Activated naive CD4-positive, alpha-beta T cell treated with anti-CD3 and anti-CD28 coated beads, Interleukin-2, amount 50 U/mL, for 72 hours (primary cell): ENCODE data around the gene RBM19. TPM values are rescaled to one million over a fixed set of nuclear protein-coding genes. Genes with fewer than 3 reads are reported as not detected.

Experiments used
- ATAC-seq, 2 donors: fragments of 150-1000 bp; cut with Tn5 transposase; 2 replicates each; pipeline ENCODE4 v1.10.0; 2021; ENCODE audit warnings: mild to moderate bottlenecking in 2 of 2, moderate library complexity in 2 of 2
- DNase-seq, 2 donors: peaks; one replicate each; pipeline ENCODE4 v3.0.0; 2021 to 2022; ENCODE audit warnings: low spot score in 2 of 2
- H3K27ac Mint-ChIP-seq, 2 donors: one replicate each; pipeline ENCODE4 v1.8.0; 2022; ENCODE audit warnings: mild to moderate bottlenecking in 2 of 2, mixed read lengths in 2 of 2
- H3K36me3 Mint-ChIP-seq, 2 donors: one replicate each; pipeline ENCODE4 v1.8.0; 2022; ENCODE audit warnings: mixed read lengths in 2 of 2
- H3K9me3 Mint-ChIP-seq, 2 donors: one replicate each; pipeline ENCODE4 v1.8.0; 2022; ENCODE audit warnings: mixed read lengths in 2 of 2
- total RNA-seq, 2 donors: library from RNA; stranded (reverse); gene quantifications; one replicate each; pipeline ENCODE4 v1.2.3, GENCODE V29; 2022

The RBM19 gene
- total RNA-seq, 2 donors from 2014 or later = 63.6 to 86.0 TPM

DNA sequence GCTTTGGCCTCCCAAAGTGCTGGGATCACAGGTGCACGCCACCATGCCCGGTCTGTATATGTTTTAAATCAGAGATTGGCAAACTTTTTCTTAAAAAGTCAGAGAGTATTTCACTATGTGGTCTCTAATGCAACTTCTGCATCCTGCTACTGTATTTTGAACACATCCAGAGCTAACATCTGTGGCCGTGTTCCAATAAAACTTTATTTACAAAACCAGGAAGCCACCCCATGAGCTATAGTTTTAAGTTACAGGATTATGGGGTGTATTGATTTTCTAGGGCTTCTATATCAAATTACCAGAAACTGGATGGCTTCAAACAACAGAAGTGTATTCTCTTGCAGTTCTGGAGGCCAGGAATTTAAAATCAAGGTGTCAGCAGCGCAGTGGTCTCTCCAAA, 5.3 kb upstream of the RBM19 start:
- H3K9me3 Mint-ChIP-seq = no peaks in the 10 kb centered on the region
- H3K27ac Mint-ChIP-seq = no peak overlapping the region
- DNase-seq (no peak), ATAC-seq (no peak)
- H3K36me3 Mint-ChIP-seq = no peaks in the 10 kb centered on the region

DNA sequence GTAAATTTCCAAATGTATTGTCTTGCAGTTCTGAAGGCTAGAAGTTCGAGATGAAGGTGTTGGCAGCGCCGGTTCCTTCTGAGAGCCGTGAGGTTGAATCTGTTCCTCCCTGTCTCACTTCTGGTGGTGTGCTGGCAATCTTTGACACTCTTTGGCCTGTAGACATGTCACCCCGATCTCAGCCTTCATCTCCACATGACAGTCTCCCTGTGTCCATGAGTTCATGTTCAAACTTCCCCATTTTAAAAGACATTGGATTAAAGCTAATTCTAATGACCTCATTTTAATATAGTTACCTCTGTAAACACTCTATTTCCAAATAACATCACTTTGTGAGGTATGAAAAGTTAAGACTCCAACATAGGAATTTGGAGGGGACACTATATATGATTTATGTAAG, 4.1 kb upstream of the RBM19 start:
- peaks cover 9 to 10% of the 10 kb centered on the region in 2 donors for H3K36me3 Mint-ChIP-seq
- no peak overlapping the region for H3K27ac Mint-ChIP-seq

DNA sequence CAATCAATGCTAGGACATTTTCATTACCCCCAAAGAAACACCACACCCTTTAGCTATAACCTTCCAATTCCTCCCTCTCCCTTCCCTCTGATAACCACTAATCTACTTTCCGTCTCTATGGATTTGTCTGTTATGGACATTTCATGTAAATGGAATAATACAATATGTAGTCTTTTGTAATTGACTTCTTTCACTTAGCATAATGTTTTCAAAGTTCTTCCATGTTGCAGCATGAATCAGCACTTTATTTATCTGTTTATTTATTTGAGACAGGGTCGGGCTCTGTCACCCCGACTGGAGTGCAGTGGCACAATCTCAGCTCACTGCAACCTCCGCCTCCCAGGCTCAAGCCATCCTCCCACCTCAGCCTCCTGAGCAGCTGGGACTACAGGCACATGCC, 1.2 kb upstream of the RBM19 start:
- no peak for ATAC-seq
- H3K9me3 Mint-ChIP-seq = no peaks in the 10 kb centered on the region
- peaks cover 21 to 29% of the 10 kb centered on the region in 2 donors for H3K36me3 Mint-ChIP-seq
- DNase-seq = no peak
- peak overlapping the region in 1 of 2 donors; percentile 99 for H3K27ac Mint-ChIP-seq

More for the DNA sequence above, 4.1 kb upstream of the RBM19 start:
- no peaks in the 10 kb centered on the region for H3K9me3 Mint-ChIP-seq
- no peak for DNase-seq
- no peak for ATAC-seq

DNA sequence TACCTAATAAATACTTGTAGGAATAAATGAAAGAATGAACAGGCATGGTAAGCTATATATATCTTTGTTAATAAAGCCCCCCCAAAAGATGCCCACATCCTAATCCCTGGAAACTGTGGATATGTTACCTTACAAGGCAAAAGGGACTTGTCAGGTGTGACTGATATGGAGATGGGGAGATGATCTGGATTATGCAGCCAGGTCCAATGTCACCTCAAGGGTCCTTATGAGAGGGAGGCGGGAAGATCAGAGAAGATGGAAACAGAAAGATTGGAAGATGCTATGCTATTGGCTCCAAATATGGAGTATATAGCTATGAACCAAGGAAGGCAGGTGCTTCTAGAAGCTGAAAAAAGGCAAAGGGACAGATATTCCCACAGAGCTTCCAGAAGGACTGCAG, 3.4 kb downstream of the RBM19 start:
- DNase-seq = no peak
- peak overlapping the region; percentile 99 to 100 for H3K27ac Mint-ChIP-seq
- ATAC-seq = peak; percentile 0 to 2
- peaks cover 32 to 50% of the 10 kb centered on the region in 2 donors for H3K36me3 Mint-ChIP-seq
- H3K9me3 Mint-ChIP-seq = no peaks in the 10 kb centered on the region

DNA sequence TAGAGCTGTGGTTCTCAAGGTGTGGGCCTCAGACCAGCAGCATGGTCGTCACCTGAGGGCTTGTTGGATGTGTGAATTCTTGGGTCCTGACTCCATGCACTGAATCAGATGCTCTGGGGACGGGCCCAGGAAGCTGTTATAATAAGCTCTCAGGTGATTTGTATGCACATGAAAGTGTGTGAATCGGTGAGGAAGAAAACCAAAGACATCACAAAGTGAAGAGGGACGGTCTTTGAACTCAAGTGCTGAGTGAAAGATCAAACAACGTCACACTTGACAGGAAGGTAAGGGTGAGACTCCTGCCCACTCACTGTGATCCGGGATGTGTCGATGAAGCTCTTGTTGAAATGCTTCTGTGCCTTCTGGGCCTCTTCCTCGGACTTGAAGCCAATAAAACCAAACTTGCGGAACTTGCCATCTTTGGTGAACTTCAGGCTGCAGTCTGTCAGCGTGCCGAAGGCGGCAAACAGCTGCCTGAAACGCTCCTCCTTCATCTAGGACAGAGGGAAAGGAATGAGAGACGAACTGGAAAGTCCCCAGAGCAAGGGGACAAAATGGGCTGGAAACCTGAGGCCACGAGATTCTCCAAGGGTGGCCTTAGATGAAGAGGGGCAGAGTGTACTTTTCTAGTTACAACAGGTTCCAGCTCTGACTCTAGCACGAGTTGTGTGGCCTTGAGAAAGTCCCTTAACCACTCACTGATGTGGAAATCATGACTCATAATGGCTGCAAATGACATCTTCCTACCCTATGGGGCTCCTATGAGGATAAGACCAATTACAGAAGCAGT, 4.0 kb downstream of the RBM19 start:
- H3K36me3 Mint-ChIP-seq = peaks cover 32 to 50% of the 10 kb centered on the region in 2 donors
- H3K9me3 Mint-ChIP-seq = no peaks in the 10 kb centered on the region
- DNase-seq (peak; percentile 52 to 84), ATAC-seq (peak; percentile 80)
- peak overlapping the region; percentile 99 to 100 for H3K27ac Mint-ChIP-seq

DNA sequence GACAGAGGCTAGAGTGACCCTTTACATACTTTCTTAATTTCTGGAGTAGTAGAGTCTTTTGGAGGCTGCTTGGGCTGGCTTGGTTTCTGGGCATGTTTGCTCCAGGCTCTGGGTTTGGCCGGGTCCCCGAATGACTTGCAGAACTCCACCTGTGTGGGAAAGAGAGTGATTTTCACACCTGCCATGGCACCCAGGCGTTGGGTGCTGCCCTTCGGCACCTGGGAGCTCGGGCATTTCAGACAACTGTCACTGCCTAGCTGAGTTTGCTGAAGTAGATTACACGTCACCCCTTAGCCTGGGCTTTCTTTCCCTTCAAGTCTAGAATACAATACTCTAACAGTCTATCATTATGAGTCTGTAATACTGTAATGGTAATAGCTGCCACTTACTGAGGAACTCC, 6.1 kb downstream of the RBM19 start:
- ATAC-seq (no peak), DNase-seq (no peak)
- Mint-ChIP-seq H3K9me3 (no peaks in the 10 kb centered on the region), H3K27ac (peak overlapping the region in 1 of 2 donors; percentile 99), H3K36me3 (peaks cover 28 to 46% of the 10 kb centered on the region in 2 donors)

DNA sequence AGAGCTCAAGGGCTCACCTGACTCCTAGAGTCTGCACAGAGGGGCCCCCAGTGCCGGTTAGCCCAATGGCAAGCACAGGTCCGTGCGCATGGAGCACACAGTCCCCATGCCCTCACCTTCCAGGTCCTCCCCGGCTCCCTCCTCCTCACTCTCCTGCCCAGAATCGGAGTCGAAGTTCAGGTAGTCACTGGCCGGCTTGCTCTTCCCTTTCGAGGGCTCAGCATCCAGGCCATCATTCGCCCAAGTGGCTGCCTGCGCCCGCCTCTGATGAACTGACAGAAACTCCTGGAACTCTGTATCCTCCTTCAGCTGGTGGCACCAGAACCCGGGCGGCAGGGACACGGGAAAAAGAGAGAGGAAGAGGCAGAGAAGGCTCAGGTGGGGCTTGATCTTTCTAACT, 7.0 kb downstream of the RBM19 start:
- ATAC-seq = no peak
- DNase-seq = no peak
- peaks cover 24 to 38% of the 10 kb centered on the region in 2 donors for H3K36me3 Mint-ChIP-seq
- peak overlapping the region in 1 of 2 donors; percentile 12 for H3K27ac Mint-ChIP-seq
- no peaks in the 10 kb centered on the region for H3K9me3 Mint-ChIP-seq

DNA sequence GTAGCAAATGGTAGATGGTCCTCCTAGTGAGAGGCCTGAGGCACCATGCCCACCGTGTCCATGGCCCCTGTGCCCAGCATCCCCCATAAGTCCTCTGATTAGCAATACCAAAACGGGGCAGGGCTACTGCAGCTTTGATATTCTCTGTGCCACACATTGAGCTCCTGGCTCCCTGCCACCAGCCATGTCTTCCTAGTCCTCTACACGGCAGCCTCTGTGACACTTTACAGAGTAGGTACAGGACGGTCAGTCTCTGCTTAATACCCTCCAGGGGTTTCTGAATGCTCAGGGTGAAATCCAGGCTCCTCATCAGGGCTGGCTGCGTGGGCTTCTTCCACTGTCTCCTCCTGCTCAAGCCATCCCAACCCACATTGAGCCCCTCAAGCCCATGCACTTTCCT, 8.0 kb downstream of the RBM19 start:
- Mint-ChIP-seq H3K9me3 (no peaks in the 10 kb centered on the region), H3K27ac (peak overlapping the region in 1 of 2 donors; percentile 12), H3K36me3 (peaks cover 18 to 33% of the 10 kb centered on the region in 2 donors)
- no peak for DNase-seq
- ATAC-seq = no peak

DNA sequence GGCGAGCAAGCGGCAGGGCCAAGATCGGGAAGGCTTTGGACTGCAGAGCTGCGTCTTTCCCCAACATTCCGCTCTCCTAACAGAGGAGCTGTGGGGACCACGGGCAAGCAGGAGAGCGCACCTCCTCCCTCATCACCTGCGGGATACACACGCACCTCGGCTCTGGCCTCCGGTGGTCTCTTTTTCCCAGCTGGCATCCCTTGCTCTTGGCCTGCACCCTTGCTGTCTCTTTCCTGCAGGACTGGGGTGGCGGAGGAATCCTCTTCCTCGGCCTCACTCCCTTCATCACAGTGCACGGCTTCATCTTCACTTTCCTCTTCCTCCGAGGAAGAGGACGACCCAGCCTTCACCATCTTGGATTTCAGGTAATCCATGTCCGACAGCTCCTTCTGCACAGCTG, 8.5 kb downstream of the RBM19 start:
- peaks cover 18 to 30% of the 10 kb centered on the region in 2 donors for H3K36me3 Mint-ChIP-seq
- no peaks in the 10 kb centered on the region for H3K9me3 Mint-ChIP-seq
- no peak for DNase-seq
- no peak for ATAC-seq
- H3K27ac Mint-ChIP-seq = peak overlapping the region in 1 of 2 donors; percentile 12

DNA sequence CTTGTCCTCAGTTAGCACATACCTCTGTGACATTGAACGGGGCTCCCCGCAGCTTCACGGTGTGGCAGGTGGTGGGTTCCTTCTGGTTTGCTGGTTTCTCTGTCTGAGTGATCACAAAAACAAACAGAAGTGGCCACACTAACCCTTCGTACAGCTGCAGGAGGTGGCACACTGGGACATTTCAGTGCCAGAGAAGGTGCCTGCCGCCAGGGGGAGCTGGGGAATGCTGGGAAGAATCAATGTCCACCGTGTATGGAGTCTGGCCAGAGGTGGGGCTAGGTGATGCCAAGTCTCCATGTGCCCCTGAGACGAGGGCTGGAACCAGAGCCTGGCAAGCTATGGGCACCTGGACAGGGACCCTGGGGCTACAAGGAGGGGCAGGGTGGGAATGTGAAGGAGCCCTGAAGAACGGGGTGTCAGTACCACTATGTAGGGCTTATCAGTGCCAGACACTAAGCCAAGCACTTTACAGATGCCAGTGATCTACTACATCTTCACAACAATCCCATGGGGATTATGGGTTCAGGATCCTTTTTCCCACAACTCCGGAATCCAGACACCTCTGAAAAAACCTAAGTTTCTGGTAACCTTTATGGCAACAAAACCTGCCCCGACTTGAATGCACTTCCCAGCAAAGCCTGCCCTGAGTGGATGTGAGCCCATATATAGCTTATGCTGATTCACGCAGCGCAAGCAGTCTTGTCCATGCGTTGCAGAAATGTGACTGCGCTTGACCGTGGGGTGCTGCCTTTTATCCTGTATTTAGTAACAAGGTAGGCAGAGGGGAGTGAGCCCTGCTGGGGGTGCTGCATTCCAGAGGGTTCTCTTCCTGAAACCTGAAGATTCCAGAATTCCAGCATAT, 10.8 kb downstream of the RBM19 start:
- no peaks in the 10 kb centered on the region for H3K9me3 Mint-ChIP-seq
- H3K36me3 Mint-ChIP-seq = peaks cover 8 to 31% of the 10 kb centered on the region in 2 donors
- no peak for DNase-seq
- no peak for ATAC-seq
- peak overlapping the region; percentile 17 to 50 for H3K27ac Mint-ChIP-seq

DNA sequence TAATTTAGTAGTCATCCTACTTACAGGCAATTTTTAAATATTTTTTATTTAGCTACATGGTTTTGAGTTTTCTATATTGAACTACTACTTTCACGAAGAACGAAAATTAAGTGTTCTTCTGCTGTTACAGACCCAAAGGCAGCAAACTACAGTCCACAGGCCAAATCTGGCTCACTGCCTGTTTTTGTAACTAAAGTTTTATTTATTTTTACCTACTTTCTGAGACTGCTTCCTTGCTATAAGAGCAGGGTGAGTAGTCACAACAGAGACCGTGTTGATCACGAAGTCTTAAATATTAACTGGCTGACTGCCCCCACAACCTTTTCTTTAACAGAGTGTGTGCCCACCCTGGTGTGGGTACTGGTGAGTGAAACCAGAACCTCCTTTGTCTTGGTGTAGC, 11.6 kb downstream of the RBM19 start:
- ATAC-seq = no peak
- Mint-ChIP-seq H3K9me3 (no peaks in the 10 kb centered on the region), H3K27ac (peak overlapping the region in 1 of 2 donors; percentile 17), H3K36me3 (peaks cover 7 to 26% of the 10 kb centered on the region in 2 donors)
- DNase-seq = no peak

DNA sequence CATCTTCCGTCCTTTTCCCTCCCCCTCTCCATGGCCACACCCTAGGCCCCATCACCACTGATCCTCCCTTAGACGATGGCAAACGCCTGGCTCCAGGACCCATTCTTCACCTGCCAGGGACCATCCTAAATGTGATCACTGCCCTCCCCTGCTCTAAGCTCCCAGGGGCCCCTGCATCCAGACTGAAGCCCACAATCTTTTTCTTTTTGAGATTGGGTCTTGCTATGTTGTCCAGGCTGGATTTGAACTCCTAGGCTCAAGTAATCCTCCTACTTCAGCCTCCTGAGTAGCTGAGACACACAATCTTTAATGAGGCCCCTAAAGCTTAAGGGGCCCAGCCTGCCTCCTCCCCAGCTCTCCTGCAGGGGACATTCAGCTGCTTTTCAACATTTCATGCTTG, 15.3 kb downstream of the RBM19 start:
- no peak for ATAC-seq
- DNase-seq = no peak
- Mint-ChIP-seq H3K36me3 (peaks cover 3 to 23% of the 10 kb centered on the region in 2 donors), H3K9me3 (no peaks in the 10 kb centered on the region), H3K27ac (peak overlapping the region in 1 of 2 donors; percentile 58)

DNA sequence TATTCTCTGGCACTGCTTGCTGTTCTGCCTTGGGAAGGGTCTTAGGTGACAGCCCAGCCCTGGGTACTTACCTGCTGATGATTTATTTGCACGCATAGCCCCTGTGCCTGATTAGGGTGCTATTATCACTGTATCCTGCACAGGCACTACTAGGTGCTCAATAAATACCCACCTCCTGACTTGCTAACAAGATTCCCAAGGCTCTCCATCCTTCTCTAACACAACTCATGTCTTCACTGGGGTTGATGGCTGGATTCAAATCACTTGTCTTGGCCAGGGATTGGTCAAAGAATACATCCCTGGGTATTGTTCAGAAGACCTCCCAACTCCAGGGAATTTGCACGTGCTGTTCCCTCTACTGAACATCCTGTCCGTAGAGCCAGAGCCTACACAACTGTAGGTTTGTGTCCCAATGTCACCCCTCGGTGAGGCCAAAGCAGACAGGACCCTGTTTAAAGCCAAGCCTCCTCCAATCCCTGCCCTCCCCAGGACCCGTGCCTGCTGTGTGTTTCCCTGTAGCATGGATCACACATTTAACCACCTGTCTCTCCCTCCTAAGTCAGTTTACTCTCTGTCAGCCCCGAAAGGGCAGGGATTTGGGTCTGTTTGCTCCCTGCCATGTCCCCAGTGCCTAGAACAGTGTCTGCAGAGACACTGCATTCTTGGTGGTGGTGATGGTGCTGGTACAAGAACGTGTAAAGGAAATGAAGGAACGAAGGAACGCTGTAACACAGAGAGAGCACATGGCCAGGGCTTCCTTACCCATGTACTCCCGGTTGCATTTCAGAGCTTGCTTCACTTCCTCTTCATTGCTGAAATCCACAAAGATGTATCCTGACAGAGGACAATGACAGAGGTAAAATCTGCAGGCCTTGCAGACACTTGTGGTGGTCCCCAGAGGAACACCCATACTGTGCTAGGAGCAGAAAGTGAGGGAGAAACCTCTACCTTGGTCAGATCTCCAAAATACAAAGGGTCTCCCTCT, 16.5 kb downstream of the RBM19 start:
- no peak for DNase-seq
- Mint-ChIP-seq H3K36me3 (peaks cover 0 to 18% of the 10 kb centered on the region in 2 donors), H3K9me3 (no peaks in the 10 kb centered on the region), H3K27ac (peak overlapping the region in 1 of 2 donors; percentile 48)
- no peak for ATAC-seq

DNA sequence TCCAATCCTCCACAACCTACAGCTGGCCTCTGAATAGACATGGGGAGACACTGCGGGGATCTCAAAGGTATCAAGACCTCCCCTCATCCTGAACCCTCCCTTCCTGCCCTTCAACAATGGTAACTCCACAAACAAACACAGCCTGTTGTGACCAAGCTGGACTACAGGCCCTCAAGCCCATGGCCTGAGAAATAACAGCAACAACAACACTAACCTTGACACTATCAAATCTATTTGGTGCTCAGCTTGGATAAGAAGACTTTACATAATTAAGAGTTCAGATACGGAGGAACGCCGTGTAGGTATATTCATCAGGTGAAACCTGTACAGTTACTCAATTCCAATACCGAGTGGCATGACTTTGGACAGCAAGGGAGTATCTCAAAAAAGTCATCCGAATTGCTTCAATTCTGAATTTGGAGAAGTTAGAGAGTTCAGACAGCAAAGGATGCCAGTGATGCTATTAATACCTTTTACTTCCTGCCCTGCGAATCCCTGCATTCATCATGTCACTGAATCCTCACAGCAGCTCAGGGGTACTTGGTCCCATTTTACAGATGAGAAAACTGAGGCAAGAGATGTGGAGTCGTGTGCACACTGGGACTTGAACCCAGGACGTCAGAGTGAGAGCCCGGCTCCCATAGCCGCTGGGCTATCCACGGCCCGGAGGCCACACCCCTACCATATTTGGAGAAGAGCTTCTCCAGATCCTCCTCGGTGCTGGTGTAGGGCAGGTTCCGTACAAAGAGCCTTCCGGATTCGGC, 17.8 kb downstream of the RBM19 start:
- no peak for ATAC-seq

DNA sequence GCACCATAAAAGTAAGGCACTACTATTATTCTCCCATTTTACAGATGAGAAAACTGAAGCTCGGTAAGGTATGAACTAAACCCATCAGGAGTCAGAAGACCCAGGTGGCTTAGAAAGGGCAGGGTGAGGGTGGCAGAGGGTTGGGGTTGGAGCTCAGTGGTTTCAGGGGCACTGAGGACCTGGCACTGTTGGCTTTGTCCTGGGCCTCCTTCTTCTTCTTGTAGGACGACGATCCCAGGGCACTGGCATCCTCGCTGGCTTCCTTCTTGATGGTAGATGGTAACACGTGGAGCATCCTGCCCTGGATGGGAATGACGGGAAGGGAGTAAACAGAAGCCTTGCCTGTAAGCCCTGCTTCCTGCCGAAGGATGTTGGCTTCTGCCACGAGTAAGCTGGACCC, 19.9 kb downstream of the RBM19 start:
- H3K36me3 Mint-ChIP-seq = peaks cover 17 to 18% of the 10 kb centered on the region in 2 donors

More for the DNA sequence above, 17.8 kb downstream of the RBM19 start:
- Mint-ChIP-seq H3K9me3 (no peaks in the 10 kb centered on the region), H3K36me3 (peaks cover under 1 to 18% of the 10 kb centered on the region in 2 donors), H3K27ac (no peak overlapping the region)
- no peak for DNase-seq

More for the DNA sequence above, 19.9 kb downstream of the RBM19 start:
- H3K9me3 Mint-ChIP-seq = no peaks in the 10 kb centered on the region
- DNase-seq (no peak), ATAC-seq (no peak)
- no peak overlapping the region for H3K27ac Mint-ChIP-seq
